ENCODE results near the gene APBA1. TPM values are rescaled to one million over a fixed set of nuclear protein-coding genes. Genes with fewer than 3 reads are reported as not detected.

APBA1 gene
- total RNA-seq, 1 experiment from 2014 or later = 0.05 TPM

- Histone ChIP-seq H3K27ac (ENCODE audit: low read length) (no peak overlapping the region), H3K36me3 (ENCODE audit: control insufficient read depth, insufficient read depth, low read length) (no peaks in the 10 kb centered on the region), H3K27me3 (ENCODE audit: control insufficient read depth, insufficient read depth, low read length) (peaks cover 5% of the 10 kb centered on the region; the same call in 1 of the 2 replicates), H3K4me1 (ENCODE audit: control insufficient read depth, insufficient read depth, low read length) (no peaks in the 10 kb centered on the region), H3K9me3 (ENCODE audit: control insufficient read depth, insufficient read depth, low read depth, low read length) (no peaks in the 10 kb centered on the region), H3K4me3 (ENCODE audit: low read depth in 2 of 2, low read length in 2 of 2) (peak overlapping the region; percentile 43 to 44; a peak in 3 of 4 replicates)
- BruUV-seq (replicated peaks) = no TSS peak
- intact Hi-C loops (cut with micrococcal nuclease; ENCODE audit: unreplicated experiment) (loop anchor here (2.0 to 5.0 kb wide), 2 partner anchors 206 to 244 kb away; no protein-coding TSS in a partner anchor), in situ Hi-C loops (cut with HindIII; ENCODE audit: low pct_unique_long_range_greater_than_20kb, low sequenced_read_pairs) (no loop called here)
- CTCF ChIA-PET = no interaction called here
- no peak for ATAC-seq
- TF ChIP-seq CTCF (IDR thresholded peaks at IDR 0.05) (no peak), SIN3A (IDR thresholded peaks at IDR 0.05; ENCODE audit: borderline replicate concordance, insufficient read depth, low read depth, low read length) (no peak), POLR2AphosphoS5 (IDR thresholded peaks at IDR 0.05; ENCODE audit: low read depth, low read length) (no peak), TCF7L2 (IDR thresholded peaks at IDR 0.05; ENCODE audit: low read depth, low read length) (no peak)
- TF ChIP-seq, protein P1, sequence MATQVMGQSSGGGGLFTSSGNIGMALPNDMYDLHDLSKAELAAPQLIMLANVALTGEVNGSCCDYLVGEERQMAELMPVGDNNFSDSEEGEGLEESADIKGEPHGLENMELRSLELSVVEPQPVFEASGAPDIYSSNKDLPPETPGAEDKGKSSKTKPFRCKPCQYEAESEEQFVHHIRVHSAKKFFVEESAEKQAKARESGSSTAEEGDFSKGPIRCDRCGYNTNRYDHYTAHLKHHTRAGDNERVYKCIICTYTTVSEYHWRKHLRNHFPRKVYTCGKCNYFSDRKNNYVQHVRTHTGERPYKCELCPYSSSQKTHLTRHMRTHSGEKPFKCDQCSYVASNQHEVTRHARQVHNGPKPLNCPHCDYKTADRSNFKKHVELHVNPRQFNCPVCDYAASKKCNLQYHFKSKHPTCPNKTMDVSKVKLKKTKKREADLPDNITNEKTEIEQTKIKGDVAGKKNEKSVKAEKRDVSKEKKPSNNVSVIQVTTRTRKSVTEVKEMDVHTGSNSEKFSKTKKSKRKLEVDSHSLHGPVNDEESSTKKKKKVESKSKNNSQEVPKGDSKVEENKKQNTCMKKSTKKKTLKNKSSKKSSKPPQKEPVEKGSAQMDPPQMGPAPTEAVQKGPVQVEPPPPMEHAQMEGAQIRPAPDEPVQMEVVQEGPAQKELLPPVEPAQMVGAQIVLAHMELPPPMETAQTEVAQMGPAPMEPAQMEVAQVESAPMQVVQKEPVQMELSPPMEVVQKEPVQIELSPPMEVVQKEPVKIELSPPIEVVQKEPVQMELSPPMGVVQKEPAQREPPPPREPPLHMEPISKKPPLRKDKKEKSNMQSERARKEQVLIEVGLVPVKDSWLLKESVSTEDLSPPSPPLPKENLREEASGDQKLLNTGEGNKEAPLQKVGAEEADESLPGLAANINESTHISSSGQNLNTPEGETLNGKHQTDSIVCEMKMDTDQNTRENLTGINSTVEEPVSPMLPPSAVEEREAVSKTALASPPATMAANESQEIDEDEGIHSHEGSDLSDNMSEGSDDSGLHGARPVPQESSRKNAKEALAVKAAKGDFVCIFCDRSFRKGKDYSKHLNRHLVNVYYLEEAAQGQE (IDR thresholded peaks at IDR 0.05; ENCODE audit: insufficient read depth in 1 of 2, low read depth in 2 of 2, low read length in 1 of 2) = no peak
- DNase-seq (ENCODE audit: low read depth, low spot score) = no peak
- POLR2A ChIA-PET = no interaction called here
These were observed 1.1 kb upstream of the APBA1 start for GRCh38 chr9:69673311-69673640.

- ATAC-seq (peak; percentile 96), DNase-seq (ENCODE audit: low read depth, low spot score) (peak; percentile 10)
- intact Hi-C loops (cut with micrococcal nuclease; ENCODE audit: unreplicated experiment) = loop anchor here (2.0 to 5.0 kb wide), 2 partner anchors 206 to 245 kb away; no protein-coding TSS in a partner anchor
- TF ChIP-seq SIN3A (IDR thresholded peaks at IDR 0.05; ENCODE audit: borderline replicate concordance, insufficient read depth, low read depth, low read length) (no peak), TCF7L2 (IDR thresholded peaks at IDR 0.05; ENCODE audit: low read depth, low read length) (no peak), POLR2AphosphoS5 (IDR thresholded peaks at IDR 0.05; ENCODE audit: low read depth, low read length) (no peak), CTCF (IDR thresholded peaks at IDR 0.05) (peak; percentile 84)
- TF ChIP-seq, protein P1 (IDR thresholded peaks at IDR 0.05; ENCODE audit: insufficient read depth in 1 of 2, low read depth in 2 of 2, low read length in 1 of 2) = no peak
- Histone ChIP-seq H3K4me3 (ENCODE audit: low read depth in 2 of 2, low read length in 2 of 2) (peak overlapping the region; percentile 43 to 44), H3K36me3 (ENCODE audit: control insufficient read depth, insufficient read depth, low read length) (no peaks in the 10 kb centered on the region), H3K27me3 (ENCODE audit: control insufficient read depth, insufficient read depth, low read length) (peaks cover 5% of the 10 kb centered on the region; the same call in 1 of the 2 replicates), H3K9me3 (ENCODE audit: control insufficient read depth, insufficient read depth, low read depth, low read length) (no peaks in the 10 kb centered on the region), H3K27ac (ENCODE audit: low read length) (no peak overlapping the region), H3K4me1 (ENCODE audit: control insufficient read depth, insufficient read depth, low read length) (no peaks in the 10 kb centered on the region)
- in situ Hi-C loops (cut with HindIII; ENCODE audit: low pct_unique_long_range_greater_than_20kb, low sequenced_read_pairs) = no loop called here
- ChIA-PET POLR2A (no interaction called here), CTCF (interaction anchor here (0.6 to 0.7 kb wide), 3 partner anchors 19 to 207 kb away, joined by 3 to 8 read pairs (median 4); no protein-coding TSS in a partner anchor)
- no TSS peak for BruUV-seq (replicated peaks)
These were observed 582 bp upstream of the APBA1 start for GRCh38 chr9:69672596-69673310.
